Prostate gland (tissue), 2 donors: Measurements from ENCODE around the gene VSIG10L2. TPM values are rescaled to one million over a fixed set of nuclear protein-coding genes. Genes with fewer than 3 reads are reported as not detected.

Experiments
- DNase-seq: peaks from one replicate; pipeline ENCODE4 v3.0.0-alpha.2; 2019; ENCODE audit warnings: low spot score
- H3K27ac ChIP-seq, 2 donors: fragments of 200-600 bp; sonication (generic); 2 replicates each; pipeline ENCODE4 v1.5.1; 2017 to 2019
- H3K27me3 ChIP-seq: fragments of 200-600 bp; sonication (generic); replicated peaks from 2 replicates; pipeline ENCODE4 v1.5.1; 2019; ENCODE audit not compliant: insufficient read depth
- H3K36me3 ChIP-seq, 2 donors: fragments of 200-600 bp; sonication (generic); 1 replicate in 1 of 2; 2 replicates in 1 of 2; pipeline versions ENCODE4 v1.5.1 to v1.8.1; 2017 to 2019
- H3K4me1 ChIP-seq: fragments of 200-600 bp; sonication (generic); replicated peaks from 2 replicates; pipeline ENCODE4 v1.5.1; 2019
- H3K4me3 ChIP-seq, 2 donors: fragments of 200-600 bp; sonication (generic); 2 replicates each; pipeline ENCODE4 v1.5.1; 2017 to 2019
- H3K9me3 ChIP-seq: fragments of 200-600 bp; sonication (generic); 2 replicates; pipeline ENCODE4 v1.5.1; 2017
- CTCF ChIP-seq, 4 experiments: fragments of 200-600 bp in 2 of 4; fragments of 450-650 bp in 2 of 4; sonication (generic) in 2 of 4; IDR thresholded peaks; 1 replicate in 3 of 4; 2 replicates in 1 of 4; pipeline ENCODE4 v1.5.1; 2016 to 2019; ENCODE audit warnings: antibody characterized with exemption in 4 of 4, mild to moderate bottlenecking in 2 of 4, moderate library complexity in 2 of 4
- POLR2A ChIP-seq: fragments of 450-650 bp; IDR thresholded peaks from one replicate; pipeline ENCODE4 v1.6.1; 2016; ENCODE audit warnings: antibody characterized with exemption, mild to moderate bottlenecking
- POLR2AphosphoS5 ChIP-seq: sonication (generic); formaldehyde crosslinking; IDR thresholded peaks from one replicate; pipeline ENCODE4 v1.6.1; 2017; ENCODE audit warnings: antibody characterized with exemption
- WGBS: methylation state at CpG from one replicate; pipeline ENCODE4 v1.1.5; 2018; 5-methylcytosine and 5-hydroxymethylcytosine counted together
- intact Hi-C: fragments of 100-400 bp; cut with DNase I; formaldehyde crosslinking; loops from one replicate; pipeline ENCODE4 v1.14.2; 2022
- total RNA-seq, 2 donors: library from RNA; depleted of rRNA; stranded (reverse); fragments of >200 nt; gene quantifications; one replicate each; pipeline ENCODE4 v1.1.0, GENCODE V29; 2016

Gene VSIG10L2
- total RNA-seq, 2 donors from 2014 or later = 0.14 to 1.3 TPM

- no peak for DNase-seq
- no peaks in the 10 kb centered on the region for H3K27me3 ChIP-seq
- intact Hi-C loops = loop anchor here (10.0 kb wide), 1 partner anchor 135 kb away; the partner anchor contains the start of gene CDON
- TF ChIP-seq CTCF (IDR thresholded peaks at IDR 0.05) (no peak), POLR2A (no peak), POLR2AphosphoS5 (no peak)
- WGBS = 81% methylated on average over 9 of the region's 9 CpGs
- H3K27ac ChIP-seq = no peak overlapping the region
- no peaks in the 10 kb centered on the region for H3K36me3 ChIP-seq
- no peak overlapping the region for H3K4me3 ChIP-seq
- no peaks in the 10 kb centered on the region for H3K9me3 ChIP-seq
- no peaks in the 10 kb centered on the region for H3K4me1 ChIP-seq
These were observed 16.3 kb upstream of the VSIG10L2 start for GRCh38 chr11:125929445-125930075.

GRCh38 chr11:125930076-125930450, 15.8 kb upstream of the VSIG10L2 start:
- Histone ChIP-seq H3K27ac (no peak overlapping the region), H3K9me3 (no peaks in the 10 kb centered on the region), H3K4me3 (no peak overlapping the region), H3K27me3 (no peaks in the 10 kb centered on the region), H3K4me1 (no peaks in the 10 kb centered on the region), H3K36me3 (no peaks in the 10 kb centered on the region)
- no peak for DNase-seq
- WGBS = 90% methylated on average over 11 of the region's 11 CpGs
- intact Hi-C loops = no loop called here
- TF ChIP-seq POLR2A = no peak
- TF ChIP-seq CTCF (IDR thresholded peaks at IDR 0.05) = no peak
- TF ChIP-seq POLR2AphosphoS5 = no peak

- intact Hi-C loops = no loop called here
- Histone ChIP-seq H3K27me3 (no peaks in the 10 kb centered on the region), H3K4me1 (no peaks in the 10 kb centered on the region), H3K4me3 (no peak overlapping the region), H3K27ac (no peak overlapping the region), H3K9me3 (no peaks in the 10 kb centered on the region), H3K36me3 (no peaks in the 10 kb centered on the region)
- WGBS = 48% methylated on average over 3 of the region's 3 CpGs
- TF ChIP-seq POLR2A (no peak), CTCF (IDR thresholded peaks at IDR 0.05) (no peak), POLR2AphosphoS5 (no peak)
- DNase-seq = no peak
These were observed 14.7 kb upstream of the VSIG10L2 start for GRCh38 chr11:125931116-125931515.

- H3K36me3 ChIP-seq = no peaks in the 10 kb centered on the region
- no peaks in the 10 kb centered on the region for H3K4me1 ChIP-seq
- DNase-seq = no peak
- WGBS = 25% methylated on average over 6 of the region's 6 CpGs
- H3K27ac ChIP-seq = no peak overlapping the region
- H3K4me3 ChIP-seq = no peak overlapping the region
- H3K27me3 ChIP-seq = no peaks in the 10 kb centered on the region
- intact Hi-C loops = no loop called here
- no peaks in the 10 kb centered on the region for H3K9me3 ChIP-seq
- TF ChIP-seq CTCF (IDR thresholded peaks at IDR 0.05) = no peak
- TF ChIP-seq POLR2A = no peak
- TF ChIP-seq POLR2AphosphoS5 = no peak
These were observed 14.2 kb upstream of the VSIG10L2 start for GRCh38 chr11:125931668-125932067.

DNA sequence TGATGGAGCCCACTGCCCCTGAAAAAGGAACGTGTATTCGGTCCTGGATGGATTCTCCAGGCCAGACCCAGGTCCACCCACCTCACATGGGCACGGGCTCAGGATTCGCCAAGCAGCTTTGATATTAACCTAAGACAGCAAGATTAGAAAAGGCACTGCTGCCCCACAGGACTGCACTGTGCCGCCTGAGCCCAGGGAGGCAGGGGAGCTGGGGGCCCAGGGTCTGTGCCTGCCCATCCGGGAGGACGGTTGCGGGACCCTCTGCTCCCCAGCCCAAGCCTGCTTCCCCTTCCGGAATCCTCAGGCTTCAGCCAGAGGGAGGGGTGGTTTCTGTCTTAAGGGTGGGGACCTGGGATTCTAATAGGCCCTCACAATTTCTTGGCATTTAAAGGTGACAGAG, 13.5 kb upstream of the VSIG10L2 start:
- no peaks in the 10 kb centered on the region for H3K27me3 ChIP-seq
- H3K27ac ChIP-seq = no peak overlapping the region
- no peaks in the 10 kb centered on the region for H3K36me3 ChIP-seq
- H3K4me3 ChIP-seq = no peak overlapping the region
- no peaks in the 10 kb centered on the region for H3K9me3 ChIP-seq
- intact Hi-C loops = no loop called here
- no peak for TF ChIP-seq POLR2AphosphoS5
- no peak for TF ChIP-seq CTCF (IDR thresholded peaks at IDR 0.05)
- no peak for TF ChIP-seq POLR2A
- no peaks in the 10 kb centered on the region for H3K4me1 ChIP-seq
- no peak for DNase-seq
- WGBS = 88% methylated on average over 9 of the region's 9 CpGs
